GM19395 (cell line): ENCODE measurements around the gene IGSF23.

Experiments
- ATAC-seq: cut with Tn5 transposase; IDR thresholded peaks from one replicate; pipeline ENCODE4 v1.9.1; 2021; ENCODE audit warnings: mild to moderate bottlenecking, moderate library complexity; ENCODE audit not compliant: unreplicated experiment

Gene IGSF23, protein sequence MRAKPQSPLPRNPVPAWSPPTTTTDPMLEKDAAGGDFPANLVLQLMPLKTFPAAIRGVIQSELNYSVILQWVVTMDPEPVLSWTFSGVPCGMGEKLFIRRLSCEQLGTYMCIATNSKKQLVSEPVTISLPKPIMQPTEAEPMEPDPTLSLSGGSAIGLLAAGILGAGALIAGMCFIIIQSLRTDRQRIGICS

DNA sequence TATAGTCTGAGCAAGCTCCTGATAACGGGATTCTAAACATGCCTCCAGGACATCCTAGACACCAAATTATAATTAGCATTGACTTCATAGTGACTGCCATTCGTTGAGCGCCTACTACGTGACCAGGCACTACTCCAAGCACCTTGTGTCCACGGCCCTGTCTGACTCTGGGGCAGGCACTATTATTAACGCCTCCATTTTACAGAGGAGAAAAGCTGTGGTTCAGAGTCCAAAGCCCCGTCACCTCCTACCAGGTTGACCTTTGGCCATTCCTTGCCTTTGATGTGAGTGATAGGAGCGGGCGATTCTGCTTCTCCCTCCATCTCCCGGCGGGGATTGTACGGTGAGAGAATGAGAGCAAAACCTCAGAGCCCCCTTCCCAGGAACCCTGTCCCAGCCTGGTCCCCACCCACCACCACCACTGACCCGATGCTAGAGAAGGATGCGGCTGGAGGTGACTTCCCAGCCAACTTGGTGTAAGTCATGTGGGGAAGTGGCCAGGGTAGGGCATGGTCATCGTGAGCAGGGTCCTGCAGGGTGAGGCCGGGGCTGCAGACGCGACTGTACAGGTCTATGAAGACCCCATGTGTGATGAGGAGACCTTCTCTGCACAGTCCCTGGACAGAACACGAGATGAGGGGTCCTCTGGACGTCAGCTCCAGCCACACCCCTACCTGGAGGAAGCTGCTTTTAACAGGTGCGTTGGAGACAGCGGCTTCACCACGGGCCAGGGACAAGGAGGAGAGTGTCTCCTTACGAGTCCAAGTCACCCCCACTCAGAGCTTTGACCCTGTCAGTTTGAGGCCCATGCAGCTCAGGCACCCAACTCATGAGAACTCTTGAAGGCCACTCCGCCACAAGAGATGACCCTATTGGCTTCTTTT, at the start of gene IGSF23:
TSS of gene IGSF23 (plus strand) at position 269 of the 884 bp plus-strand sequence. CDS start at position 352, 83 bp downstream.
- no peak for ATAC-seq

DNA sequence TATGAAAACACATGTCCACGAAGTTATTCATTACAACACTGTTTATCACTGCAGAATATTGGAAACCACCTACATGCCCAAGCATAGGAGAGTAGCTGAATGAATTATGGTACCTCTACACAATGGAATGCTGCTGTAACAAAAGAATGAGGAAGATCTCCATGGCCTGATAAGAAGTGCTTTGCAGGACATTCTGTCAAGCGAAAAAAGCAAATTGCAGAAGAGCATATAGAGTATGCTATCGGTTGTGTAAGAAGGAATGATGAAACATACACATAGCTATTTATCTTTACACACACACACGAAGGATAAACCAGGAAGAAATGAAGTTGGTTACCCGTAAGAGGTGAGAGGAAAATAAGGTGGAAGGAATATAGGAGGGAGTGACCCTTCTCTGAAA, 46.4 kb upstream of the IGSF23 start:
- no peak for ATAC-seq

DNA sequence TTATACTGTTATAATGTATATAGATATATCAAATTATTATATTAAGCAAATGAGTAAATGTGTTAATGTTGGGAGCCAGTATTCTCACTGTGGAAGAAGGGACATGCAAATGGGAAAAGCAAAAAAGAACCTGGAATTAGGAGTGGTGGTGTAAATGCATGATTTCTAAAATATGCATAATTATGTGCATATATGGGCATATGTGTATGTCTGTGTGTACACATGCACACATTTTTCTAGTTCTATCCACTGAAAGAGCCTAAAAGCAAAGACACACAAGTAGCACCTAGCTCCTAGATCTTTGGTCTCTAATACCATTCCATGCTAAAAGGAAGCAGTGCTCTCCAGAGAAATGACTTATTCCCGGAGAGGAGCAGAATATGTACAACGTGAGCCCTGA, 45.6 kb upstream of the IGSF23 start:
- ATAC-seq: no peak

DNA sequence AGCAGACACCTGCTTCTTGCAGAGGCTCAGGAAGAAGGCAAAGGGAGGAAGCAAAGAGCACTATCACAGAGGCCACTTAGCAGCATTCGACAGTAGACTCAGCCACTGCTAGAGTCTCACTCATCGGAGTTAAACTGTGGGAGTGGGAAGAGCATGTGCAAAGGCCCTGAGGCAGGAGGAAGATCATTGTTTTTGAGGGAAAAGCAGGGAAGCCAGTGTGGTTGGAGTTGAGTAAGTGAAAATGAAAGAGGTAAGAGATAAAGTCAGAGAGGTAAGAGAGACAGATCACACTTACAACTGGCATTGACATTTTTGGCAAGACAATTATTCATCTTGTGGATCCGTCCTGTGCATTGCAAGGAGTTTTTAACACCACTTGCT, 42.8 kb upstream of the IGSF23 start:
- no peak for ATAC-seq

DNA sequence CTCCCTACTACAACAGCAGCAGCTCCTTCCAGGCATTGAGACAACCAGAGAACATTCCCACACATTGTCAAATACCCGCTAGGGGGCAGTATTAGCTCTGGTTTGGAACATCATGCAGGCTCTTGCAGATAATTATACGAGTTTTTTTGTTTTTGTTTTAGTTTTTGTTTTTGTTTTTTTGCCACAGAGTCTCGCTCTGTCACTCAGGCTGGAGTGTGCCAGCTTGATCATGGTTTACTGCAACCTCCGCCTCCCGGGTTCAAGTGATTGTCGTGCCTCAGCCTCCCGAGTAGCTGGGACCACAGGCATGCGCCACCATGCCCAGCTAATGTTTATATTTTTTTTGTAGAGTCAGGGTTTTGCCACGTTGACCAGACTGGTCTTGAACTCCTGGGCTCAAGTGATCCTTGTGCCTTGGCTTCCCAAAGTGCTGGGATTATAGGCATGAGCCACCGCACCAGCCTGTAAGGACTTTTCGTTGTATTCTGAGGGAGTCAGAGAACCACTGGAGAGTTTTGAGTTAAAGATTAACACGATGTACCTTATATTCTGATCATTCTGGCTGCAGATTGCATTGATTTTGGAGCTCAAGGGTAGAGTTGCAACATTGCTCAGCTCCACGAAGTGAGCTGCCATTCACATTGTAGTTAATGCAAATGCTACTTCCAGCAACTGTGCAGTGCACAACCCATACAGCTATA, 42.2 kb upstream of the IGSF23 start:
- no peak for ATAC-seq

DNA sequence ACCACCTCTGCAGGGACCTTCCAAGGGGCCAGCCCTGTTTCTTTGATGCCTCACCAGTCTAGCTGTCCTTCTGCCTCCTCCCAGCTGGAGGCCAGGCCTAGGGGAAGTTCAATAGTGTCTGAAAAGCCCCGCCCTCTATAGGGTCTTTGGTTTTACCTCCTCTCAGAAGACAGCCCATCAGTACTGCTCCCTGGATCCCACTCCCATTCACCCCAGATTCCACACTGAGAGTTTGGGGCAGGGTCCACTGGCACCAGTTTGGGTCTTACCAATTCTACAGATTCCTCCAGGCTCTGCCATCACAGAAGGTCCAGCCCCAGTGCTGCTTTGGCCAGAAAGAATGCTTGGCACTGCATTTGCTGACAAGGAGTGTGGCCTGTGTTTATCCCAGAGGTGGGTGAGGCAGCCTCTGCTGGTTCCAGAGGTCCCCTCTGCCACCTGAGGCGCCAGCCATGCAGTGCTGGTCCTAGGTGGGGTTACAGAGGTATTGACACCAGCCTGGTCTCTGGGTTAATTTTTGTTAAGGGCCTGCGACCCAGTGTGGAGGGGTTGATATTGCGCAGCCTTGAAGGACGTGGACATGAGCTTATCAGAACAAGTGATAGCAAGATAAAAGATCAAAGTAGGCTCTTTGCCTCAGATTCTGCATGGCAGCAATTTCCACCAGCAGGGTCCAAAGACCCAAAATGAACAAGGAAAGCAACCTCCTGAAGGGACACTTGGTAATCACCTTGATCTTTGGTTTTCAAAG, 41.4 kb upstream of the IGSF23 start:
- ATAC-seq: no peak

DNA sequence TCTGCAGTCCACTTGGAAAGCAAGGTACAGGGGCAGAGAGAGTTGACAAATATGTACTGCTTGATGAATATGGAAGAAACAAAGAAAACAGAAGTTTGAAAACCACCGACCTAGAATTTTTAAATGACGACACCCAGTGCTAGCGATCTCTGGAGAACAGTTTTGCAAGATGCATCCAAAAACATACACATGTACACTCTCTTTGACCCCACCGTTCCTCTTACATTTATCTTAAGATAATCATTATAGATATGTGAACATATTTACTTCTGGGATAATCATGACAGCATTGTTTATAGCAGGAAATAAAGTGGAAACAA, 40.8 kb upstream of the IGSF23 start:
- no peak for ATAC-seq

DNA sequence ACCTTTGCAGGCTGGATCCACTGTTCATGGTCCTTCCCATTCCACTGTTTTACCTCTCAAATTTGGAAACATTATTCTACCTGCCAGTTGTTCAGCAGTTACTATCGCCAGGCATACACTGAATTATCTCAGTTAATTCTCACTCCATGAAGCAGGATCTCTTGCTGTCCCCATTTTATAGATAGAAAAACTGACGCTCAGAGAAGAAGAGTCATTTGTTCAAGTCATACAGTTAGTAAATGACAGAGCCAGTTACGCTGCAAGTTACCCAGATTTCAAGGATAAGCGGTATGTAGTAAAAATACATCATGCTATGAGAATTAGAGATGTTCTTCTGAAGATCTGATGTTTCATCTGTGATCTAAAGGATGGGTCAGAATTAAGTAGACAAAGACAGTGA, 40.2 kb upstream of the IGSF23 start:
- ATAC-seq: no peak

DNA sequence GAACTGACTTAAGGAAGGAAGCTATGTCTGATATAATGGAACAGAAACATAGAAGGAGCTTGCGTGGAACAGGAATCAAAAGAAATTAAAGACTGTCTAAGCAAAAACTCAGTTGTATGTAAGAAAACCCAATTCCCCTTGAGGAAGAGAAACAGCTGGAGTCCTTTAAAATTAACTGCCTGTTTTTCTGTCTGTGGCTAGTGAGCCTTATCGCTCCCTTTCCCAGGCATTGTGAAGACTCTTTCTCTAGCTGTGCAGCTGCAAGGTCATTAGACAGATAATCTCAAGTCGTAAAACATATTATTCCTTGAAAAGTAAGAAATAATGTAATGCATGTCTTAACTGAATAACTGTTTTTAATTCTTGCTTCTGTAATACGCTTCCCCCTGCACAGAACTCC, 39.7 kb upstream of the IGSF23 start:
- no peak for ATAC-seq

DNA sequence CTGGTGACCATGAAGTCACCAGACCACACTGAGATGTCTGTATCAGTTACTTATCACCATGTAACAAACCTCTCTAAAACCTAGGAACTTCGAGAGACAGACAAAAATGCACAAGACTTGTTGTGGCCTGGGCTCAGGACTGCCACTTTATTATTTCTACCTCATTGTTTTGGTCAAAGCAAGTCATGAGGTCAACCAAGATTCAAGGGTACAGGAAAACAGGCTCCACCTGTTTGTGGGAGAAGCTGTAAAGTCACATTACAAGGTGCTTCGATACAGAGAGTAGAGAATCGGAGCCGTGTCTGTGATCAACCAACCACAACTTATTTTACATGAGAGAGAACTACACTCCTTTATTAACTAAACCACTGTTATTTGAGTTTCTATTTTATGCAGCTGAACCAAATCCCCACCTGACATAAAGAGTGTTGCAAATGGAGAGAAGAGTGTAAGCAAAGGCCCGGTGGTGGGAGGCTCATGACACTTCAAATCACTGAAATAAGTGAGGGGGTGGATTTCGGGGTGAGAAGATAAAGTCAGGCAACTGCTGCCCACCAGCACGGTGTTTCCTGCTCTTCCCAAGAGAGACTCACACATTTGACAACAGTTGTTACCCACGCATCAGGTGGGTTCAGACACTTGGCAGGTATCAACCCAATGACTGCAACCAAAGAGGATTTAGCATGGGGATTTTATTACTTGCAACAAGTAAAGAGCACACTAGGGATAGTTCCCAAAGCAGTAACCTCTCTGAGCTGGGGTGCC, 39.0 kb upstream of the IGSF23 start:
- no peak for ATAC-seq

DNA sequence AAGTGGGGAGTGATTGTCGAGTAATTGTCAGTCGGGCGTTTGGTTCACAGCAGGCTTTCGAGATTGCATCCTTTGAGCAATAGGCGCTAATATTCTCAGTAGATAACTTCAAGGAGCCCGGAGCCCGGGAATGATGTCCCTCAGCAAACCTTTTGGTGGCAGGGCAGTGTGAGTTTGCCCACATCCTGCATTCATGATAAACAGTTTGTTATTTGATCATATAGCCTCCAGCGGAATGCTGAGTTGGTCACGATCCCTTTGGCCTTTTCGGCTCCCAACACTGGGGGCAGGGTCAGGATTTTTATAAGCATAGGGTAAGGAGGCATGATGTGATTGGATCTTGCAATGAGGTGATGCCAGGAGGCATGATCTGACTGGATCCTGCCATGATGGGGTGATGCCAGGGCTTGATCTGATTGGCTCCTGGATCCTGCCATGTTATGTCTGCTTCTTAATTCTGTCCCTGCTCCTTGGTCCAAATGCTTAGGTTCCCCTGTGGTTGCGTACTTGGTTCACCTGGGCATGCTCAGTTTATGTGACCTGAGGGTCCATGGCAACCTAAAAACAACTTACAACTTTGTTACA, 38.2 kb upstream of the IGSF23 start:
- ATAC-seq: no peak

DNA sequence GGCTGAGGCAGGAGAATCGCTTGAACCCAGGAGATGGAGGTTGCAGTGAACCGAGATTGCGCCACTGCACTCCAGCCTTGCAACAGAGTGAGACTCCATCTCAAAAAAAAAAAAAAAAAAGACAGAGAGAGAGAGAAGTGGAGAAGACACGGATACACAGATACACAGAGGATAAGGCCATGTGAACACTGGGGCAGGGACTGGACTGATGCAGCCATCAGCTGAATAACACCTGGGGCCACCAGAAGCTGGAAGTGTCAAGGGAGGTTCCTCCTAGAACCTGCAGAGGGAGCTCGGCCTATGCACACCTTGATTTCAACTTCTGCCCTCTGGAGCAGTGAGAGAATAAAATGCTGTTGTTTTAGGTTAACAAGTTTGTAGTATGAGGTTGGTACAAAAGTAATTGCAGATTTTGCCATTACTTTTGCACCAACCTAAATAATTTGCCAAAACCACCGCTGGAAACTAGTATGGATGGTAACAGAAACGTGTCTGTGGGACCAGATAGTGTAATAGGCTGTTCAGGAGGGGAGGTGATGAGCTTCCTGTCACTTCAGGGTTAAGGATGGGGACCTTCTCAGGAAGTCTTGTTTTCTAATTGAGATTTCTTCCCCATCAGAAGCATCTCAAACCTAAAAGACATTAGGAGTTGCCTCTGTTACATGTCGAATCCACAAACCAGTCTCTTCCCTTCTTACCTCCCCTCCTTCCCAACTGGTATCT, 36.4 kb upstream of the IGSF23 start:
- no peak for ATAC-seq

DNA sequence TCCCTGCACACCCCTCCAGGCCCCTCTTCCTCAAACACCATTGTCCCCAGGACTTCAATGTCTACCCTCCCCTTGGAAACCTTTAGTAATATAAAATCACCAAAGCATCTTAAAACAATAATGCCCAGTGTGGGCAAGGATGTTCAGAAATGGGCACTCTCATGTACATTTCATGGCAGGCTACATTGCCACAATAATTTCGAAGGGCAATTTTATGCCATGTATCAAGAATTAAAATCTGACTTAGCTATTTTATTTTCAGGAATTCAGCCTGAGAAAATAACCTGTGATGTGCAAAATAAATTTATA, 35.8 kb upstream of the IGSF23 start:
- no peak for ATAC-seq

DNA sequence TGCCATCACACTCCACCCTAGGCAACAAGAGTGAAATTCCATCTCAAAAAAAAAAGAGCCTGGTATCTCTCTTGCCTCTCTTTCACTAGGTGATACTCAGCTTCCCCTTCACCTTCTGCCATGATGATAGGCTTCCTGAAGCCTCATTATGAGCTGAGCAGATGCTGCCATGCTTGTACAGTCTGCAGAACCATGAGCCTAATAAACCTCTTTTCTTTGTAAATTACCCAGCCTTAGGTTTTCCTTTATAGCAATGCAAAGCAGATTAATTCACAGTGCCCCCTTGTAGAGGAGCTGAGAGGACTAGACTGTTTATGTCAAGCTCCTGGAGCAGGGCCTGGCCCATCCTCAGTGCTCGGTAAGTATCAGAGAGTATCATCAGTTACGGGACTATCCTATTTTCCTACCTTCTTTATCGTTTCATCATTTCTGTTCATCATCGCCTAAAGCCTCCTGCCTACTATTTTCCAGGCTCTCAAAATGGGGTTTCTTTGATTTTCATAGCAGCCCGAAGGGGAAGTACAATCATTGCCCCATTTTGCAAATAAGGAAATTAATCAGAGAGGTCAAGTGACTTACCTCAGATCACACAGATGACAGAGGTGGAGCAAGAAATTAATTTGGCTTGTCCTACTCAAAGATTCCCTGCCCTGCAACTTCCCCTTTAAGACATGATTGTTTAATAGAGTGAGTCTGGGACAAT, 33.5 kb upstream of the IGSF23 start:
- no peak for ATAC-seq

DNA sequence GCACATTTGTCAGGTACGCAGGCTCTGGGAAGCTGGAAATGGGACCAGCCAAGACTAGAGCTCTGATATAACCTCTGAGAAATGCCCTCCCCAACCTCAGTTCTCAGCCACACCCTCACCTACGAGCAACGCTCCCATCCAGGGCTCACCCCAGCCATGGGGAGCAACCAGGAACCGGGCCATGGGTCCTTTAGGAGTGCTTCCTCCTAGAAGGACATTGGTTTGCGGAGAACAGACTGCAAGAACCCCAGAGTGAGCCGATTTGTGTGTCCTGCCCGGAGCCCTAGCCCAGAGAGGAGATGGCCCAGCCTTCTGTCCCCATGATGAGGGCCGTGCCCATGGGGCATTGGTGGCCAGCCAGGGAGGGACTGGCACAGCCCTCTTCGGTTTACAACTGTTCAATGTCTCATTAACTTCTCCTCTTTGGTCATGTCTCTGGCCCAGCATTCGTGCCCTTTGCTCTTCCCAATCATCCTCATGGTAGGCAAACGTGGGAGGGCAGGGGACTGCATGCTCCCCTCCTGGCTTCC, 32.9 kb upstream of the IGSF23 start:
- ATAC-seq: no peak

DNA sequence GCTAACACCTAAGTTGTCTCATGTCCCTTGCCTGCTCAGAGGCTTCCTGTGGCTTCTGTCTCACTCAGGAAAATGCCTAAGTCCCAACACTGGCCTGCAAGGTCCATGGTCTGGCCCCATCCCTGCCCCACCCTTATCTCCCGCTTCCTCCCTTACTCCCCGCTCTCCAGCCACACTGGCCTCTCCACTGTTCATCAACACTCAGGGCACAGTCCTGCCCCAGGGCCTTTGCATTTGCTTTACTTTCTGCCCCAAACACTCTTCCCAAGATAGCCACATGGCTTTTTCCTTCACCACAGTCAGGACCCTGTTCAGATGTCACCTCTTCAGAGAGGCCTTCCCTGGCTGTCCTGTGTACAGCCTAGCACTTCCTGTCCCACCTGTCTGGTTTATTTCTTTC, 32.1 kb upstream of the IGSF23 start:
- ATAC-seq: no peak

DNA sequence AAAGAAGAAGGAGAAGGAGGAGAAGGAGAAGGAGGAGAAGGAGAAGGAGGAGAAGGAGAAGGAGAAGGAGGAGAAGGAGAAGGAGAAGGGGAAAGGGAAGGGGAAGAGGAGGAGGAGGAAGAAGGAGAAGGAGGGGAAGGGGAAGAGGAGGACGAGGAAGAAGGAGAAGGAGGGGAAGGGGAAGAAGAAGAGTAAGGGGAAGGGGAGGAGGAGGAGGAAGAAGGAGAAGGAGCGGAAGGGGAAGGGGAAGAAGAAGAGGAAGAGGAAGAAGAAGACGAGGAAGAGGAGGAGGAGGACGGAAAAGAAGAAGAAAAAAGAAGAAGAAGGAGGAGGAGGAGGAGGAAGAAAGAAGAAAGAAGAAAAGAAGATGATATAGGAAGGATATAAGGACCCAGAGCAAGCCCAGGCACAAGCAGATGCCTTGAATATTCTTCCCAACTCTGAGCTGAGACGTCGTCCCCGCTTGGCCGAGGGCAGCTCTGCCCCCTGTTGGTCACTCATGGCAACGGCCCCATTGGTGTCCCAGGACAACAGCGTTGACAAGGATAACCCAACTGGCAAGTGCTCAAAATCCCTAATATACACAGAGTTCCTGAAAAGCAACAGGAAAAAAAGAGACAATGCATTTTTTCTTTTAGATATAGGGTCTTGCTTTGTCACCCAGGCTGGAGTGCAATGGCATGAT, 30.6 kb upstream of the IGSF23 start:
- no peak for ATAC-seq

DNA sequence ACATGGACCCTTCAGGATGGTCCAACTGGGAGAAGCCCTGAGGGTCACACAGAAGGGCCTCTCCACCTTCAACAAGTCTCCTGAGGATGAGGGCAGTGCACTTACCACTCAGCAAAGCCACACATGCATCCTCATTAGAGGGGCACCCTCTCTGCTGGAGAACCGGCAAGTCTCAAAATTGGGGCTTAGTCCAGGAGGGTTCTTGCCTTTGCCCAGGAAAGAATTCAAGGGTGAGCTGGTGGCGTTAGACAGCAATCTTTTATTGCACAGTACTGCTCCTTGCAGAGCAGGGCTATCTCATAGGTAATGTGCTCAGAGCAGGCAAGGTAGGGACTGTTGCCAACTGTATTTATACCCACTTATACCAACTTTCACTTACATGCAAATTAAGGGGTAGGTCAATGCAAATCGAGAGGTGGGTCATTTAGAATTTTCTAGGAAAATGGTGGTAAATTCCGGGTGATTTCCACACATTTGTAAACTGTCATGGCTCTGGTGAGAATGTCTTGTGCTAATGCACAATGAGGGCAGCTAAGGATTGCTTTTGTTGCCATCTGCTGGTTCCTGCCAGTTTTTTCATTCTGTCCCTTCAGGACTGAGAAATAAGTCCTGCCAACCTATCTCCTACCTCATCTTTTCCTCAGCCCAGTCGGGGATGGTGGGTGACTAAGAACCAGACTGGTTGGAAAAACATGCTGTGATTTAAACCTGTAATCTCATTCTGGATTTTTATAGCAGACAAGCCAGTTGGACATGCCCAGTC, 27.8 kb upstream of the IGSF23 start:
- no peak for ATAC-seq
